ENCODE data around the gene GPR3. TPM values are rescaled to one million over a fixed set of nuclear protein-coding genes. Genes with fewer than 3 reads are reported as not detected.

The GPR3 gene
- total and polyA plus RNA-seq, 2 experiments from 2014 or later, result 1.9 to 2.8 TPM

DNA sequence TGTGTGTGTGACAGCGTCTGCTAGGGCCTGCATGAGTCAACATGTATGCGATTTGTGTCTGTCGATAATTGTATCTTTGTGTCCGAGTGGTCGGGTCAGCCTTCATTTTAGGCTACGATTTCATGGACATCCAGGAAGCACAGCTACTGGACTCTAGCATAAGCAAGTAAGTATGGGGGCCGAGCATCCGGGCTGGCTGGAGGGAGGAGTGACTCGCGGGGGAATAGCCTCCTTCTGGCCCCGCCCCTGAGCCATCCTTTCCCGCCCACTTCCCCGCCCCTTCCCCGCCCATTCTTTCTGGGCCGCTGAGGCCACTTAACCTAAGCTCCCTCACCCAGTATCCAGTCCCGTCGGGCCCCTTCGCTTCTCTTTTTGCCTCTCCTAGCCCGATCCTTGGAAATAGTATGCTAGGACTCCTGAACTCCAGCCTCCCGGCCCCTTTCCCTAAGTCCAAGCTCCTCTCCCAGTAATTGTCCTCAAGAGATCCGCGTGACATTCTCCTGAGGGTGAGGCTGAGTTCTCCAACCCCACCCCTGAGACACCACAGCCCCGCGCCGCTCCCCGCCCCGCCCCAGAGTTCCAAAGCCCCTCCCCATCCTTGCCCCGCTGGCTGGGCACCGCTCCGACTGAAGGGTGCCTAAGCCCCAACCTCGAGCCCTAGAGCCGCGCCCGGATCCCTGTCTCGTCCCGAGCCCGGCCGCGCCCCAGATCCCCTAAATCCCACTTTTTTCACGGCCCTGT, 26.9 kb upstream of the GPR3 start:
- Histone ChIP-seq H3K4me1 (ENCODE audit: low read depth) (peaks cover 3% of the 10 kb centered on the region), H3K27me3 (peaks cover 7% of the 10 kb centered on the region), H3K9me3 (ENCODE audit: low read depth) (no peaks in the 10 kb centered on the region), H3K27ac (peak overlapping the region; percentile 80), H3K4me3 (peak overlapping the region; percentile 52), H3K36me3 (no peaks in the 10 kb centered on the region)
- DNase-seq (ENCODE audit: low read depth in 1 of 2, low spot score in 1 of 2), result peak; percentile 91 to 94
- TF ChIP-seq, protein P1, sequence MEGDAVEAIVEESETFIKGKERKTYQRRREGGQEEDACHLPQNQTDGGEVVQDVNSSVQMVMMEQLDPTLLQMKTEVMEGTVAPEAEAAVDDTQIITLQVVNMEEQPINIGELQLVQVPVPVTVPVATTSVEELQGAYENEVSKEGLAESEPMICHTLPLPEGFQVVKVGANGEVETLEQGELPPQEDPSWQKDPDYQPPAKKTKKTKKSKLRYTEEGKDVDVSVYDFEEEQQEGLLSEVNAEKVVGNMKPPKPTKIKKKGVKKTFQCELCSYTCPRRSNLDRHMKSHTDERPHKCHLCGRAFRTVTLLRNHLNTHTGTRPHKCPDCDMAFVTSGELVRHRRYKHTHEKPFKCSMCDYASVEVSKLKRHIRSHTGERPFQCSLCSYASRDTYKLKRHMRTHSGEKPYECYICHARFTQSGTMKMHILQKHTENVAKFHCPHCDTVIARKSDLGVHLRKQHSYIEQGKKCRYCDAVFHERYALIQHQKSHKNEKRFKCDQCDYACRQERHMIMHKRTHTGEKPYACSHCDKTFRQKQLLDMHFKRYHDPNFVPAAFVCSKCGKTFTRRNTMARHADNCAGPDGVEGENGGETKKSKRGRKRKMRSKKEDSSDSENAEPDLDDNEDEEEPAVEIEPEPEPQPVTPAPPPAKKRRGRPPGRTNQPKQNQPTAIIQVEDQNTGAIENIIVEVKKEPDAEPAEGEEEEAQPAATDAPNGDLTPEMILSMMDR (IDR thresholded peaks at IDR 0.05; ENCODE audit: low read depth, low read length), result no peak

DNA sequence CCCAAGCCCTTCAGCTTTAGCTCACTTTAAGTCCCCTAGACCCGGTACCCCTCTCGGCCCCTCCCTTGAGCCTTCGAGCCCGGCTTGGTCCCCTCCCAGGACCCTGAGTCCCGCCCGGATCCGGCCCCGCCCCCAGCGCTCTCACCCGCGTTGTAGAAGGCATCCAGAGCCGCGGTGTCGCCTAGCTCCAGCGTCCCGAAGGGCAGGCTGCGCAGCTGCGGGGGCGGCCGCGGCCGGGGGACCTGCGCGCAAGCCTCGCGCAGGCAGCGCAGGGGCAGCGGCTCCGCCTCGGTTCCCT, 26.4 kb upstream of the GPR3 start:
- Histone ChIP-seq H3K9me3 (ENCODE audit: low read depth) (no peaks in the 10 kb centered on the region), H3K4me1 (ENCODE audit: low read depth) (peaks cover 3% of the 10 kb centered on the region), H3K27me3 (peaks cover 2% of the 10 kb centered on the region), H3K4me3 (peak overlapping the region; percentile 52), H3K36me3 (no peaks in the 10 kb centered on the region), H3K27ac (peak overlapping the region; percentile 80)
- peak; percentile 73 to 89 for DNase-seq (ENCODE audit: low read depth in 1 of 2, low spot score in 1 of 2)
- TF ChIP-seq, protein P1 (IDR thresholded peaks at IDR 0.05; ENCODE audit: low read depth, low read length), result no peak

DNA sequence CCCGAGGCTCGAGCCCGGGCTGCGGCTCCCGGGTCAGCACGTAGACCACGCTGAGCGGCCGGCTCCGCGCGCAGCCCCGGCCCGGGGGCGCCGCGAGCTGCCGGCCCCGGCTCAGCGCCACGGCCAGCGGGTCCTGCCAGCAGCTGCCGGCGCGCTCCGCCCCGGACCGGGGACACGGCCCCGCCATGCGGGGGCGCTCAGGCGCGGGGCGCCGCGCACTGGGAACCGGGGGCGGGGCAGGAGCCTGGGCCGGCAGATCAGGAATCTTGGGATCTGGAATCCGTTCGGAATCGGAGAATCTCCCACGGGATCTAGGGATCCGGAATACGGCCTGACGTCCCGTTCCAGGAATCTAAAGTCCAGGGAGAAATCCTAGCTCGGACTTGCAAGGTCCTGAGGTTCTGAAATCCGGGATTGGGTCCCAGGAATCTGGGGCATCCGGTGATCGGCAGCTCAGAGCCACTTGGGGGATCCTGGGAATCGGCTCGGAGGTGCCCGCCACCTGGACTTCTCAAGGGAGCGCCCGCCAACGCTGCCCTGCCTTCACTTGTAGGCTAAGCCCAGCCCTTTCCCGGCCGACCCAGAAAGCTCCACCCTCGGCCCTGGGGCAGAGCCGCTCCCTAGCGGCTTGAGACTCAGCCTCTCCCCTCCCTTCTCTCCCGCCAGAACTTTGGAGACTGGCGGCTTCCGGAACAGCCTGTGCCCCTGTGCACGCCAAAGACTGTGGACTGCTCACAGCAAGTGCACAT, 25.8 kb upstream of the GPR3 start, which contains the start of gene MAP3K6:
Gene MAP3K6 (minus strand): TSS at position 551 of the 749 bp plus-strand sequence. CDS start 364 bp downstream, at position 187.
- TF ChIP-seq, protein P1 (IDR thresholded peaks at IDR 0.05; ENCODE audit: low read depth, low read length), result peak; percentile 37
- Histone ChIP-seq H3K9me3 (ENCODE audit: low read depth) (no peaks in the 10 kb centered on the region), H3K36me3 (no peaks in the 10 kb centered on the region), H3K4me3 (peak within 1 kb of the TSS; percentile 52), H3K4me1 (ENCODE audit: low read depth) (peaks cover 3% of the 10 kb centered on the region), H3K27me3 (no peaks in the 10 kb centered on the region), H3K27ac (peak within 1 kb of the TSS; percentile 80)
- peak; percentile 82 to 84 for DNase-seq (ENCODE audit: low read depth in 1 of 2, low spot score in 1 of 2)

DNA sequence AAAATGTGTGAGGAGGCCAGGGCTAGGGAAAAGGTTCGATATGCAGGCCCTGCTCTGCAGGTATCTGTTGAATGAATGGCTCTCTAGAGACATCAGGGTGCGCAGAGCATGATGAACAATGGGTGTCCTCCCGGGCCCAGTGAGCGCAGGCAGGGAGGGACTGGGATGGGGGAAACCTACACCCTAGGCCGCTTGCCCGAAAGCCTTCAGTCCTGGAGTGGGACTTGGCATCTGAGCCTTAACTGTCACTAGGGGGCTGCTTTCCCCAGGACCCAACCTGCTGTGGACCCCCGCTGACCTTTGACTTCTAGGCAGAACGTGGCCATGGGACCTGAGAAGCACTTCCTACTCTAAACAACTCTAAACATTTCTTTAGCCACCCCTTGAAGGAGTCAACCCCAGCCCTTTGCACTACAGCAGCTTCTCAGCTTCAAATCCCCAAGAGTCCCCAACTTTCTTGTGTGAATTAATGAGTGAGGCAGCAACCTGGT, 25.2 kb upstream of the GPR3 start:
- no peaks in the 10 kb centered on the region for H3K27me3 ChIP-seq
- peak overlapping the region; percentile 52 for H3K4me3 ChIP-seq
- H3K36me3 ChIP-seq, result no peaks in the 10 kb centered on the region
- peaks cover 3% of the 10 kb centered on the region for H3K4me1 ChIP-seq (ENCODE audit: low read depth)
- DNase-seq (ENCODE audit: low read depth in 1 of 2, low spot score in 1 of 2), result no peak
- peak overlapping the region; percentile 80 for H3K27ac ChIP-seq
- TF ChIP-seq, protein P1 (IDR thresholded peaks at IDR 0.05; ENCODE audit: low read depth, low read length), result no peak
- H3K9me3 ChIP-seq (ENCODE audit: low read depth), result no peaks in the 10 kb centered on the region

DNA sequence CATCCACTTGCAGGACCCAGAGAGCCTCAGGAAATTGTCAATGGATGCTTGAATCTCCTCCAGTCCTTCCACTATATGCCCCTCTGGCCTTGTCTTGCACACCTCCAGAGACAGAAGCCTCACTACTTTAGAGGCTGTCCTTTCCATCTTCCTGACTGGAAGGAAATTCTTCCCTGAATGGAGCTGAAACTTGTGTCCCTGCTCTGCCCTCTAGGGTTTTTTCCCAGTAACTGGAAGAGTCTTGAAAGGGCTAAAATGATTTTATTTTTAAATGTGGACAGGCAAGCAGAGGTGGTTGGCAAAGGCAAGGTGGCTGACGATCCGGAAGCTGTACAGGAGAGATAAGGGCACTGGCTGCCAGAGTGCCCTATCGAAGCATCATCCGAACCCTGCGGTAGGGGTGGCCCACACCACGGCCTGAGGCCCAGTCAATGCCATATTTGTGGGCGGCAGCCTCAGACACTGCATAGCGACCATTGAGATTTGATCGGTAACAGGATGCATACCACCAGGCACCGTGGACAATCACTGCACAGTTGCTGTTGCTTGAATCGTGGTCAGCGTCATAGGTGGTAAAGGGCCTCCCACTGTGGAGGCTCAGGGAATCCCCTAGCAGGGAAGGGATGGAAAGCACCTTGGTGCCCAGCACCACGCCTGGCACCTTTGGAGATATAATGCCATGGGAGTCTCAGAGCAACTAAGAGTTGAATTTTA, 23.4 kb upstream of the GPR3 start:
- DNase-seq (ENCODE audit: low read depth in 1 of 2, low spot score in 1 of 2), result peak in 1 of 2 donors; percentile 34
- Histone ChIP-seq H3K36me3 (no peaks in the 10 kb centered on the region), H3K27ac (no peak overlapping the region), H3K9me3 (ENCODE audit: low read depth) (no peaks in the 10 kb centered on the region), H3K4me1 (ENCODE audit: low read depth) (peaks cover 3% of the 10 kb centered on the region), H3K4me3 (no peak overlapping the region), H3K27me3 (no peaks in the 10 kb centered on the region)
- TF ChIP-seq, protein P1 (IDR thresholded peaks at IDR 0.05; ENCODE audit: low read depth, low read length), result peak; percentile 26
